Gastroesophageal sphincter (tissue), 3 donors: Measurements from ENCODE around the gene KCNJ3.

ENCODE experiments used
- CTCF ChIP-seq, 4 experiments: fragments of 200-600 bp in 2 of 4; fragments of 450-650 bp in 2 of 4; sonication (generic) in 1 of 4; IDR thresholded peaks; one replicate each; pipeline ENCODE4 v1.5.1; 2017 to 2019; ENCODE audit warnings: antibody characterized with exemption in 4 of 4, mild to moderate bottlenecking in 2 of 4, moderate library complexity in 2 of 4
- POLR2AphosphoS5 ChIP-seq: sonication (generic); formaldehyde crosslinking; IDR thresholded peaks from one replicate; pipeline ENCODE4 v1.6.1; 2017; ENCODE audit warnings: antibody characterized with exemption

DNA sequence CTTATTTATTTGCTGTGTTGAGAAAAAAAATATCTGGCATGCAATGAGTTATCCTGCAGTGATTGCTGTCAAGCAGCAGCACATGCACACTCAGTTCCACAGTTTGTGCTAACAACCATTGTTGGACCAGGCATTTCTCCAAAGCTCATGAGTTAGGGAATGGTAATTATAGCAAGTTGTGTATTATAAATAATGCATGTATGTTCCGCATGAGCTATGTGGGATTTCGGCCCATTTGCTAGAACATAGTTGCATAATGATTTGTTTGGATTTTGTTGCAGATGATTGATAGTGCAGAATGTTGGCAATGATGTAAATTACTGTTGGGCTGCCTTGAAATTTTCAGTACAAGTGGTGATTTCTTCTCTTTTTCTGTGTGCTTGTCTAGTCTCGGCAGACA is 10.7 kb downstream of the KCNJ3 start:
- TF ChIP-seq CTCF (IDR thresholded peaks at IDR 0.05) (no peak), POLR2AphosphoS5 (peak; percentile 19)
